Breast epithelium (tissue), 4 donors: ENCODE results near the gene KATNAL1. TPM values are rescaled to one million over a fixed set of nuclear protein-coding genes. Genes with fewer than 3 reads are reported as not detected.

Experiments
- DNase-seq, 2 donors: peaks; one replicate each; pipeline ENCODE4 v3.0.0-alpha.2; 2019; ENCODE audit warnings: low spot score in 2 of 2
- H3K27ac ChIP-seq, 2 donors: fragments of 200-600 bp; sonication (generic) in 1 of 2; one replicate each; pipeline ENCODE4 v1.5.1; 2016 to 2019; ENCODE audit warnings: mild to moderate bottlenecking in 1 of 2
- H3K27me3 ChIP-seq, 2 donors: fragments of 200-600 bp; sonication (generic) in 1 of 2; one replicate each; pipeline versions ENCODE4 v1.5.1 to v1.6.0; 2017 to 2019; ENCODE audit warnings: control low read depth in 1 of 2, mild to moderate bottlenecking in 1 of 2
- H3K36me3 ChIP-seq: fragments of 200-600 bp; one replicate; pipeline ENCODE4 v1.5.1; 2019
- H3K4me1 ChIP-seq, 2 donors: fragments of 200-600 bp; sonication (generic); one replicate each; pipeline ENCODE4 v1.5.1; 2016 to 2019; ENCODE audit warnings: control low read depth in 1 of 2
- H3K4me3 ChIP-seq, 3 donors: fragments of 200-600 bp; sonication (generic); 1 replicate in 2 of 3; 2 replicates in 1 of 3; pipeline ENCODE4 v1.5.1; 2016 to 2019; ENCODE audit warnings: mild to moderate bottlenecking in 3 of 3, moderate library complexity in 2 of 3
- H3K9me3 ChIP-seq, 2 donors: fragments of 200-600 bp; sonication (generic) in 1 of 2; one replicate each; pipeline ENCODE4 v1.5.1; 2016 to 2019; ENCODE audit warnings: control low read depth in 1 of 2
- CTCF ChIP-seq, 3 donors: fragments of 450-650 bp; IDR thresholded peaks; one replicate each; pipeline ENCODE4 v1.5.1; 2016 to 2017; ENCODE audit warnings: antibody characterized with exemption in 3 of 3, mild to moderate bottlenecking in 3 of 3, moderate library complexity in 3 of 3
- POLR2A ChIP-seq: fragments of 450-650 bp; IDR thresholded peaks from one replicate; pipeline ENCODE4 v1.6.1; 2016; ENCODE audit warnings: antibody characterized with exemption, mild to moderate bottlenecking, moderate library complexity
- POLR2AphosphoS5 ChIP-seq, 3 donors: sonication (generic); formaldehyde crosslinking; IDR thresholded peaks; one replicate each; pipeline ENCODE4 v1.6.1; 2017; ENCODE audit warnings: antibody characterized with exemption in 3 of 3
- intact Hi-C: fragments of 100-400 bp; cut with DNase I; formaldehyde crosslinking; loops from one replicate; pipeline ENCODE4 v1.15.1; 2023; ENCODE audit warnings: low total_unique reads
- total RNA-seq, 3 donors: library from RNA; depleted of rRNA; stranded (reverse); fragments of >200 nt; gene quantifications; one replicate each; pipeline ENCODE4 v1.1.0, GENCODE V29; 2016

The KATNAL1 gene
- 10 to 100 TPM; 14.6 to 23.8 (median 17.0) TPM for total RNA-seq

GRCh38 chr13:30307194-30307970 lies at the start of gene KATNAL1:
KATNAL1 (minus strand) TSS chr13:30307551; CDS start chr13:30283777, 23,774 bp downstream.
- Histone ChIP-seq H3K27ac (peak within 1 kb of the TSS; percentile 82 to 94), H3K9me3 (no peaks in the 10 kb centered on the region), H3K36me3 (no peaks in the 10 kb centered on the region), H3K27me3 (no peaks in the 10 kb centered on the region), H3K4me3 (peak within 1 kb of the TSS; percentile 69 to 94 (median 93)), H3K4me1 (no peaks in the 10 kb centered on the region)
- intact Hi-C loops, result no loop called here
- no peak for TF ChIP-seq CTCF (IDR thresholded peaks at IDR 0.05)
- peak in 2 of 3 donors; percentile 28 to 47 for TF ChIP-seq POLR2AphosphoS5 (IDR thresholded peaks at IDR 0.05)
- peak; percentile 65 to 68 for DNase-seq

- no peaks in the 10 kb centered on the region for H3K27me3 ChIP-seq
- TF ChIP-seq CTCF (IDR thresholded peaks at IDR 0.05) (no peak), POLR2A (no peak), POLR2AphosphoS5 (IDR thresholded peaks at IDR 0.05) (no peak)
- H3K4me3 ChIP-seq, result no peak overlapping the region
- no peaks in the 10 kb centered on the region for H3K4me1 ChIP-seq
- no peaks in the 10 kb centered on the region for H3K36me3 ChIP-seq
- no peak for DNase-seq
- H3K27ac ChIP-seq, result no peak overlapping the region
- peaks cover 7 to 9% of the 10 kb centered on the region in 2 donors for H3K9me3 ChIP-seq
- intact Hi-C loops, result no loop called here
Observed at GRCh38 chr13:30355839-30356238, 48.5 kb upstream of the KATNAL1 start.

- Histone ChIP-seq H3K36me3 (no peaks in the 10 kb centered on the region), H3K9me3 (peaks cover 7 to 9% of the 10 kb centered on the region in 2 donors), H3K4me1 (no peaks in the 10 kb centered on the region), H3K27me3 (no peaks in the 10 kb centered on the region), H3K27ac (no peak overlapping the region), H3K4me3 (no peak overlapping the region)
- intact Hi-C loops, result no loop called here
- DNase-seq, result no peak
- TF ChIP-seq POLR2AphosphoS5 (IDR thresholded peaks at IDR 0.05) (no peak), POLR2A (no peak), CTCF (IDR thresholded peaks at IDR 0.05) (no peak)
Observed at GRCh38 chr13:30355384-30355699, 48.0 kb upstream of the KATNAL1 start.

GRCh38 chr13:30354493-30355383 lies 47.4 kb upstream of the KATNAL1 start:
- Histone ChIP-seq H3K36me3 (no peaks in the 10 kb centered on the region), H3K9me3 (peaks cover 7 to 9% of the 10 kb centered on the region in 2 donors), H3K4me3 (no peak overlapping the region), H3K4me1 (no peaks in the 10 kb centered on the region), H3K27me3 (no peaks in the 10 kb centered on the region), H3K27ac (no peak overlapping the region)
- DNase-seq, result no peak
- TF ChIP-seq POLR2A (no peak), POLR2AphosphoS5 (IDR thresholded peaks at IDR 0.05) (no peak), CTCF (IDR thresholded peaks at IDR 0.05) (no peak)
- intact Hi-C loops, result no loop called here
